GM12878 (cell line): ENCODE data around the gene PRRT1.

Source experiments
- CTCF ChIP-seq, 3 experiments: IDR thresholded peaks in 2 of 3; conservative IDR thresholded peaks in 1 of 3; 2 replicates each; pipeline ENCODE4 v1.5.1; 2011; ENCODE audit warnings: low read depth in 3 of 3, low read length in 3 of 3, mild to moderate bottlenecking in 3 of 3, control low read depth in 2 of 3, moderate library complexity in 2 of 3, inconsistent platforms in 1 of 3, mixed read lengths in 1 of 3; ENCODE audit not compliant: control insufficient read depth in 2 of 3, insufficient read depth in 1 of 3; ENCODE audit errors: extremely low read depth in 1 of 3
- EP300 ChIP-seq, 2 experiments: fragments of 150-350 bp in 1 of 2; IDR thresholded peaks; 2 replicates each; pipeline ENCODE4 v1.6.1; 2011 to 2012; ENCODE audit warnings: low read depth in 2 of 2, low read length in 2 of 2, borderline replicate concordance in 1 of 2, improper control_type of control experiment in 1 of 2, inconsistent platforms in 1 of 2; ENCODE audit not compliant: control insufficient read depth in 1 of 2
- EZH2 ChIP-seq: IDR thresholded peaks from 2 replicates; pipeline ENCODE4 v1.6.1; 2012; ENCODE audit warnings: low read depth, mild to moderate bottlenecking, control low read depth, inconsistent platforms, low read length, borderline replicate concordance; ENCODE audit not compliant: control insufficient read depth
- GATAD2B ChIP-seq: fragments of 450-650 bp; conservative IDR thresholded peaks from 2 replicates; pipeline ENCODE4 v1.6.1; 2017; ENCODE audit warnings: low read depth, mild to moderate bottlenecking, moderate library complexity
- HCFC1 ChIP-seq: fragments of 150-350 bp; IDR thresholded peaks from 2 replicates; pipeline ENCODE4 v1.6.1; 2014; ENCODE audit warnings: low read length
- HDAC2 ChIP-seq: fragments of 200-600 bp; sonication (generic); IDR thresholded peaks from 2 replicates; pipeline ENCODE4 v1.6.1; 2017
- POLR2A ChIP-seq: IDR thresholded peaks from 2 replicates; pipeline ENCODE4 v1.6.1; 2011; ENCODE audit warnings: low read depth, mild to moderate bottlenecking, low read length
- POLR2AphosphoS5 ChIP-seq: IDR thresholded peaks from 2 replicates; pipeline ENCODE4 v1.6.1; 2011; ENCODE audit warnings: mild to moderate bottlenecking, low read length, inconsistent platforms
- RCOR1 ChIP-seq: conservative IDR thresholded peaks from 2 replicates; pipeline ENCODE4 v1.6.1; 2012; ENCODE audit warnings: low read depth, low read length, improper control_type of control experiment
- TBL1XR1 ChIP-seq: IDR thresholded peaks from 2 replicates; pipeline ENCODE4 v1.6.1; 2012; ENCODE audit warnings: low read depth, low read length, improper control_type of control experiment
- ZNF274 ChIP-seq: IDR thresholded peaks from one replicate; pipeline ENCODE4 v1.8.0; 2011; ENCODE audit not compliant: insufficient read length, insufficient read depth
- ZNF384 ChIP-seq: IDR thresholded peaks from 2 replicates; pipeline ENCODE4 v1.6.1; 2012; ENCODE audit warnings: low read depth, mild to moderate bottlenecking, low read length, improper control_type of control experiment, borderline replicate concordance
- TF ChIP-seq, protein P1 (sequence below): IDR thresholded peaks from 2 replicates; pipeline ENCODE4 v1.6.1; 2012; ENCODE audit warnings: low read depth, low read length, improper control_type of control experiment
- TF ChIP-seq, protein P2 (sequence below): IDR thresholded peaks from 2 replicates; pipeline ENCODE4 v1.6.1; 2012; ENCODE audit warnings: low read depth, low read length, improper control_type of control experiment

DNA sequence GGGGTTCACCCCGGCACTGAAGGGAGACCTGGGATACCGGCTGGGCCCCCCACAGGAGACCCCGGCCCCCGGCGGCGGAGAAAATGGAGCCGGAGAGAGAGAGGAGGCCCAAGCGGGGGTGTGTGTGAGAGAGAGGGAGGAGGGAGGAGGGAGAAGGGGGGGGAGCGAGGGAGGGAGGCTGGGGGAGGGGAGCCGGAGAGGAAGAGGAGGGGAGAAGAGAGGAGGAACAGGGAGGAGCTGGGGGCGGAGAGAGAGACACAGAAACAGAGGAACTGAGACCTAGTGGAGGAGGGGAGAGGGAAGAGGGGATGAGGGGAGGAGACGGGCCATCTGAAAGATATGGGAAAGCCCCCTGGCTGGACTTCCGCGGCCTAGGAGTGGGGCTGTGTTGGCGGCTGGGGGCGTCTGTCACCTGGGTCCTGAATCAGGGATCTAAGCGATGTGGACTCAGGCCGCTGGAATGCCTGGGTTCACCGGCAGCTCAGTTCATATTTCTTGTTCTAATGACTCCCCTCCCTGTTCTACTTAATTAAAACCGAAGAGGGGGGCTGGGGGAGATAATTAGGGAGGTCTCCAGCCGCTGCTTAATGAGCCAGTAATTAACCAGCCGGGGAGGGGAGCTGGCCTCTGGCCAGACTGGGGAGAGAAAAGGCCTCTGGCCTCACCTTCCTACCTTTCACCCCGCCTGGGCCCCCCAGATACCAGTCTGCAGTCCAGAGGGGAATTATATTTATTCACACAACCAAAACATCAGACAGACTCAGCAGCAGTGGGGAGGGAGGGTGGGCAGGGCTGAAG lies 38.5 kb upstream of the PRRT1 start, which contains the start of gene PBX2:
- TF ChIP-seq CTCF (IDR thresholded peaks at IDR 0.05 in 2 of 3, conservative IDR thresholded peaks at IDR 0.05 in 1 of 3; ENCODE audit: control insufficient read depth in 2 of 3, extremely low read depth in 1 of 3, insufficient read depth in 1 of 3, low read depth in 3 of 3, low read length in 3 of 3) (0 out of 6 replicates have a peak, but pooled peaks of 1 of the 3 experiments have one; percentile 2), HCFC1 (peak; percentile 46; the same call in 1 of the 2 replicates), TBL1XR1 (no peak; the same call in 1 of the 2 replicates), EP300 (IDR thresholded peaks at IDR 0.05; ENCODE audit: borderline replicate concordance in 1 of 2, control insufficient read depth in 1 of 2, low read depth in 2 of 2, low read length in 2 of 2) (peak; percentile 22 to 27; a peak in 2 of 4 replicates), RCOR1 (no peak), POLR2AphosphoS5 (peak; percentile 80; the same call in 1 of the 2 replicates), HDAC2 (no peak), GATAD2B (peak; percentile 83), ZNF274 (no peak), POLR2A (peak; percentile 70), ZNF384 (no peak), EZH2 (no peak)
- TF ChIP-seq, protein P1, sequence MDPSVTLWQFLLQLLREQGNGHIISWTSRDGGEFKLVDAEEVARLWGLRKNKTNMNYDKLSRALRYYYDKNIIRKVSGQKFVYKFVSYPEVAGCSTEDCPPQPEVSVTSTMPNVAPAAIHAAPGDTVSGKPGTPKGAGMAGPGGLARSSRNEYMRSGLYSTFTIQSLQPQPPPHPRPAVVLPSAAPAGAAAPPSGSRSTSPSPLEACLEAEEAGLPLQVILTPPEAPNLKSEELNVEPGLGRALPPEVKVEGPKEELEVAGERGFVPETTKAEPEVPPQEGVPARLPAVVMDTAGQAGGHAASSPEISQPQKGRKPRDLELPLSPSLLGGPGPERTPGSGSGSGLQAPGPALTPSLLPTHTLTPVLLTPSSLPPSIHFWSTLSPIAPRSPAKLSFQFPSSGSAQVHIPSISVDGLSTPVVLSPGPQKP, result no peak
- TF ChIP-seq, protein P2, sequence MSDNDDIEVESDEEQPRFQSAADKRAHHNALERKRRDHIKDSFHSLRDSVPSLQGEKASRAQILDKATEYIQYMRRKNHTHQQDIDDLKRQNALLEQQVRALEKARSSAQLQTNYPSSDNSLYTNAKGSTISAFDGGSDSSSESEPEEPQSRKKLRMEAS, result 0 out of 2 replicates have a peak, but pooled peaks have one; percentile 12
